ENCODE results near the gene SUGCT. TPM values are rescaled to one million over a fixed set of nuclear protein-coding genes. Genes with fewer than 3 reads are reported as not detected.

The SUGCT gene
- total and polyA plus RNA-seq, 9 of the 15 experiments (the other 6 are each of a cell fraction or from before 2014, with no cell fraction given) = 0.58 to 2.5 (median 1.4) TPM

- no peaks in the 10 kb centered on the region for H4K20me1 ChIP-seq (replicated peaks; ENCODE audit: control insufficient read depth, insufficient read depth, low read length)
- no peak for ATAC-seq
- no peak for FAIRE-seq
- 2% methylated on average over 3 of the region's 3 CpGs for WGBS (ENCODE audit: insufficient coverage, low coverage, missing lambda C conversion rate)
- intact Hi-C loops (cut with micrococcal nuclease) (no loop called here), in situ Hi-C loops (cut with MboI) (no loop called here)
- no peaks in the 10 kb centered on the region for H3K36me3 ChIP-seq (ENCODE audit: control insufficient read depth, insufficient read depth, low read length)
- H3K9me3 ChIP-seq (replicated peaks; ENCODE audit: control insufficient read depth, insufficient read depth, low read depth, low read length) = no peaks in the 10 kb centered on the region
- H3K27ac ChIP-seq (ENCODE audit: extremely low read depth, low read depth, low read length) = no peak overlapping the region
- H3K79me2 ChIP-seq (ENCODE audit: control insufficient read depth, insufficient read depth, low read length) = no peaks in the 10 kb centered on the region
- no TSS peak for BruUV-seq (replicated peaks)
- CTCF ChIA-PET (ENCODE audit: low intra/inter-chr PET ratio) = no interaction called here
- H3K27me3 ChIP-seq (ENCODE audit: control insufficient read depth in 2 of 2, insufficient read depth in 2 of 2, low read length in 2 of 2) = no peaks in the 10 kb centered on the region
- no peak overlapping the region for H3K4me2 ChIP-seq (ENCODE audit: insufficient read depth, low read length)
- no peak overlapping the region for H3K9ac ChIP-seq (ENCODE audit: insufficient read depth in 1 of 2, low read depth in 2 of 2, low read length in 2 of 2)
- H3K4me1 ChIP-seq (replicated peaks in 1 of 2; ENCODE audit: control insufficient read depth in 2 of 2, insufficient read depth in 2 of 2, low read length in 2 of 2) = no peaks in the 10 kb centered on the region
- H2AFZ ChIP-seq (ENCODE audit: low read depth, low read length) = no peak overlapping the region
- DNase-seq (ENCODE audit: extremely low read depth in 1 of 4, low spot score in 3 of 4) = no peak
- no peaks in the 10 kb centered on the region for H3K9me1 ChIP-seq (ENCODE audit: control insufficient read depth, insufficient read depth, low read length)
- H3K4me3 ChIP-seq = no peak overlapping the region
- POLR2A ChIA-PET = no interaction called here
- no peak for TF ChIP-seq SETDB1 (IDR thresholded peaks at IDR 0.05; ENCODE audit: low read length)
- no peak for TF ChIP-seq ATF2 (CRISPR knock-in tag; IDR thresholded peaks at IDR 0.05)
- TF ChIP-seq MAX (CRISPR knock-in tag; IDR thresholded peaks at IDR 0.05) = no peak
- TF ChIP-seq CBFA2T3 (IDR thresholded peaks at IDR 0.05) = peak; percentile 49
- no peak for TF ChIP-seq ZNF561 (CRISPR knock-in tag; conservative IDR thresholded peaks at IDR 0.05)
- TF ChIP-seq ARID3B (CRISPR knock-in tag; IDR thresholded peaks at IDR 0.05; ENCODE audit: borderline replicate concordance) = no peak
- no peak for TF ChIP-seq AFF4 (CRISPR knock-in tag; IDR thresholded peaks at IDR 0.05)
- TF ChIP-seq SAFB2 (IDR thresholded peaks at IDR 0.05; ENCODE audit: borderline replicate concordance, low read depth, low read length, severe bottlenecking) = no peak
- no peak for TF ChIP-seq ZNF77 (CRISPR knock-in tag; IDR thresholded peaks at IDR 0.05)
- TF ChIP-seq ZNF253 (CRISPR knock-in tag; conservative IDR thresholded peaks at IDR 0.05) = no peak
- no peak for TF ChIP-seq ZNF830 (CRISPR knock-in tag; IDR thresholded peaks at IDR 0.05)
- no peak for TF ChIP-seq RBM17 (IDR thresholded peaks at IDR 0.05; ENCODE audit: borderline replicate concordance, low read depth, low read length)
- no peak for TF ChIP-seq BDP1 (IDR thresholded peaks at IDR 0.05; ENCODE audit: insufficient read depth, insufficient read length)
- TF ChIP-seq SMARCB1 (IDR thresholded peaks at IDR 0.05; ENCODE audit: insufficient read length, low read depth) = no peak
- no peak for TF ChIP-seq CREB5 (CRISPR knock-in tag; IDR thresholded peaks at IDR 0.05)
- TF ChIP-seq HNRNPUL1 (IDR thresholded peaks at IDR 0.05; ENCODE audit: low read length) = no peak
Observed at GRCh38 chr7:40393660-40394059, 258.9 kb downstream of the SUGCT start.

All from K562 (cell line).